ENCODE results near the gene LUC7L.

GRCh38 chr16:169014-169413 is 60.2 kb downstream of the LUC7L start:
- TF ChIP-seq CTCF (IDR thresholded peaks at IDR 0.05) (no peak), POLR2A (IDR thresholded peaks at IDR 0.05) (no peak)
